Loucy (cell line): Measurements from ENCODE around the gene RPL37.
A peak's percentile ranks its signal among the peaks of the same experiment; 100 is the strongest.

Source experiments
- H2AFZ ChIP-seq: fragments of 200-600 bp; sonication (generic); 2 replicates; pipeline ENCODE4 v1.6.0; 2016; ENCODE audit warnings: antibody characterized with exemption, mild to moderate bottlenecking, low read length, moderate library complexity
- H3F3A ChIP-seq: fragments of 200-600 bp; 2 replicates; pipeline ENCODE4 v1.6.0; 2016; ENCODE audit warnings: antibody characterized with exemption, low read depth, mild to moderate bottlenecking
- H3K27me3 ChIP-seq: fragments of 200-600 bp; sonication (generic); 2 replicates; pipeline ENCODE4 v1.6.1; 2014; ENCODE audit warnings: low read length, mild to moderate bottlenecking; ENCODE audit not compliant: insufficient read depth, poor library complexity, severe bottlenecking
- H3K36me3 ChIP-seq: fragments of 200-600 bp; sonication (generic); 2 replicates; pipeline ENCODE4 v1.6.1; 2016; ENCODE audit warnings: low read length; ENCODE audit not compliant: insufficient read depth
- H3K4me1 ChIP-seq: fragments of 200-600 bp; sonication (generic); 2 replicates; pipeline ENCODE4 v1.5.1; 2014; ENCODE audit warnings: low read length, mild to moderate bottlenecking; ENCODE audit not compliant: insufficient read depth, poor library complexity, severe bottlenecking
- H3K4me2 ChIP-seq: fragments of 200-600 bp; sonication (generic); 2 replicates; pipeline ENCODE4 v1.6.0; 2014; ENCODE audit warnings: antibody characterized with exemption, low read length, low read depth, mild to moderate bottlenecking; ENCODE audit not compliant: poor library complexity, severe bottlenecking
- H3K4me3 ChIP-seq: fragments of 200-600 bp; sonication (generic); 2 replicates; pipeline ENCODE4 v1.5.1; 2014; ENCODE audit warnings: low read length, mild to moderate bottlenecking, mixed read lengths; ENCODE audit not compliant: poor library complexity, severe bottlenecking
- H3K79me2 ChIP-seq: fragments of 200-600 bp; sonication (generic); 2 replicates; pipeline ENCODE4 v1.6.1; 2014; ENCODE audit warnings: low read length; ENCODE audit not compliant: insufficient read depth
- H3K9ac ChIP-seq: fragments of 200-600 bp; sonication (generic); 2 replicates; pipeline ENCODE4 v1.6.0; 2014; ENCODE audit warnings: mild to moderate bottlenecking, low read depth, low read length, moderate library complexity; ENCODE audit not compliant: poor library complexity, severe bottlenecking
- H3K9me2 ChIP-seq: fragments of 200-600 bp; sonication (generic); replicated peaks from 2 replicates; pipeline ENCODE4 v1.6.1; 2016; ENCODE audit warnings: low read depth, low read length, mixed read lengths
- H3K9me3 ChIP-seq: fragments of 200-600 bp; sonication (generic); 2 replicates; pipeline ENCODE4 v1.6.1; 2014; ENCODE audit warnings: mild to moderate bottlenecking, antibody characterized with exemption, low read length, low read depth; ENCODE audit not compliant: insufficient read depth
- H4K20me1 ChIP-seq: fragments of 200-600 bp; sonication (generic); 2 replicates; pipeline ENCODE4 v1.6.0; 2014; ENCODE audit warnings: antibody characterized with exemption, low read length, mild to moderate bottlenecking; ENCODE audit not compliant: insufficient read depth, poor library complexity, severe bottlenecking
- EZH2phosphoT487 ChIP-seq: fragments of 200-600 bp; IDR thresholded peaks from 2 replicates; pipeline ENCODE4 v1.6.1; 2018; ENCODE audit warnings: antibody characterized with exemption, mild to moderate bottlenecking, moderate library complexity, borderline replicate concordance
- TF ChIP-seq, protein P1 (sequence below): fragments of 200-600 bp; sonication (generic); conservative IDR thresholded peaks from 2 replicates; pipeline ENCODE4 v1.5.1; 2014; ENCODE audit warnings: mild to moderate bottlenecking, antibody characterized with exemption, low read length

The RPL37 gene

GRCh38 chr5:40831346-40832210, 3.4 kb downstream of the RPL37 start:
- no peak for TF ChIP-seq EZH2phosphoT487
- TF ChIP-seq, protein P1, sequence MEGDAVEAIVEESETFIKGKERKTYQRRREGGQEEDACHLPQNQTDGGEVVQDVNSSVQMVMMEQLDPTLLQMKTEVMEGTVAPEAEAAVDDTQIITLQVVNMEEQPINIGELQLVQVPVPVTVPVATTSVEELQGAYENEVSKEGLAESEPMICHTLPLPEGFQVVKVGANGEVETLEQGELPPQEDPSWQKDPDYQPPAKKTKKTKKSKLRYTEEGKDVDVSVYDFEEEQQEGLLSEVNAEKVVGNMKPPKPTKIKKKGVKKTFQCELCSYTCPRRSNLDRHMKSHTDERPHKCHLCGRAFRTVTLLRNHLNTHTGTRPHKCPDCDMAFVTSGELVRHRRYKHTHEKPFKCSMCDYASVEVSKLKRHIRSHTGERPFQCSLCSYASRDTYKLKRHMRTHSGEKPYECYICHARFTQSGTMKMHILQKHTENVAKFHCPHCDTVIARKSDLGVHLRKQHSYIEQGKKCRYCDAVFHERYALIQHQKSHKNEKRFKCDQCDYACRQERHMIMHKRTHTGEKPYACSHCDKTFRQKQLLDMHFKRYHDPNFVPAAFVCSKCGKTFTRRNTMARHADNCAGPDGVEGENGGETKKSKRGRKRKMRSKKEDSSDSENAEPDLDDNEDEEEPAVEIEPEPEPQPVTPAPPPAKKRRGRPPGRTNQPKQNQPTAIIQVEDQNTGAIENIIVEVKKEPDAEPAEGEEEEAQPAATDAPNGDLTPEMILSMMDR, result no peak
- H3K9me3 ChIP-seq, result no peaks in the 10 kb centered on the region
- peaks cover 43% of the 10 kb centered on the region for H3K4me1 ChIP-seq
- peaks cover 76% of the 10 kb centered on the region for H4K20me1 ChIP-seq
- peak overlapping the region; percentile 98 for H3K4me2 ChIP-seq
- peaks cover 72% of the 10 kb centered on the region for H3K79me2 ChIP-seq
- H3K9me2 ChIP-seq, result no peaks in the 10 kb centered on the region
- peaks cover 74% of the 10 kb centered on the region for H3K36me3 ChIP-seq
- H3K4me3 ChIP-seq, result peak overlapping the region; percentile 92
- H2AFZ ChIP-seq, result no peak overlapping the region
- peaks cover 4% of the 10 kb centered on the region; the same call in 1 of the 2 replicates for H3F3A ChIP-seq
- peaks cover 11% of the 10 kb centered on the region for H3K27me3 ChIP-seq
- peak overlapping the region; percentile 97 for H3K9ac ChIP-seq

- no peaks in the 10 kb centered on the region for H3K9me3 ChIP-seq
- H3K4me1 ChIP-seq, result peaks cover 35% of the 10 kb centered on the region
- no peak overlapping the region for H3K9ac ChIP-seq
- peak overlapping the region; percentile 98 for H3K4me2 ChIP-seq
- peaks cover 4% of the 10 kb centered on the region; the same call in 1 of the 2 replicates for H3F3A ChIP-seq
- H4K20me1 ChIP-seq, result peaks cover 76% of the 10 kb centered on the region
- TF ChIP-seq, protein P1, result no peak
- no peak for TF ChIP-seq EZH2phosphoT487
- H3K36me3 ChIP-seq, result peaks cover 79% of the 10 kb centered on the region
- no peaks in the 10 kb centered on the region for H3K9me2 ChIP-seq
- H3K27me3 ChIP-seq, result peaks cover 9% of the 10 kb centered on the region
- H3K4me3 ChIP-seq, result peak overlapping the region; percentile 17
- H3K79me2 ChIP-seq, result peaks cover 65% of the 10 kb centered on the region
- no peak overlapping the region for H2AFZ ChIP-seq
Observed at GRCh38 chr5:40829748-40830533, 5.1 kb downstream of the RPL37 start.

GRCh38 chr5:40828690-40829661, 6.0 kb downstream of the RPL37 start:
- TF ChIP-seq EZH2phosphoT487, result no peak
- TF ChIP-seq, protein P1, result no peak
- peaks cover 4% of the 10 kb centered on the region; the same call in 1 of the 2 replicates for H3F3A ChIP-seq
- peaks cover 76% of the 10 kb centered on the region for H3K36me3 ChIP-seq
- no peak overlapping the region for H3K4me3 ChIP-seq
- H3K9me2 ChIP-seq, result no peaks in the 10 kb centered on the region
- no peaks in the 10 kb centered on the region for H3K9me3 ChIP-seq
- peaks cover 67% of the 10 kb centered on the region for H4K20me1 ChIP-seq
- peak overlapping the region; percentile 39 for H3K4me2 ChIP-seq
- no peak overlapping the region for H2AFZ ChIP-seq
- H3K27me3 ChIP-seq, result no peaks in the 10 kb centered on the region
- peak overlapping the region; percentile 14 for H3K9ac ChIP-seq
- H3K4me1 ChIP-seq, result peaks cover 35% of the 10 kb centered on the region
- H3K79me2 ChIP-seq, result peaks cover 55% of the 10 kb centered on the region
